GM18502 (cell line): Measurements from ENCODE around the gene MYL6B.

Experiments used
- ATAC-seq: cut with Tn5 transposase; IDR thresholded peaks from one replicate; pipeline ENCODE4 v1.9.1; 2021; ENCODE audit warnings: mild to moderate bottlenecking; ENCODE audit not compliant: unreplicated experiment, poor library complexity

The MYL6B gene

DNA sequence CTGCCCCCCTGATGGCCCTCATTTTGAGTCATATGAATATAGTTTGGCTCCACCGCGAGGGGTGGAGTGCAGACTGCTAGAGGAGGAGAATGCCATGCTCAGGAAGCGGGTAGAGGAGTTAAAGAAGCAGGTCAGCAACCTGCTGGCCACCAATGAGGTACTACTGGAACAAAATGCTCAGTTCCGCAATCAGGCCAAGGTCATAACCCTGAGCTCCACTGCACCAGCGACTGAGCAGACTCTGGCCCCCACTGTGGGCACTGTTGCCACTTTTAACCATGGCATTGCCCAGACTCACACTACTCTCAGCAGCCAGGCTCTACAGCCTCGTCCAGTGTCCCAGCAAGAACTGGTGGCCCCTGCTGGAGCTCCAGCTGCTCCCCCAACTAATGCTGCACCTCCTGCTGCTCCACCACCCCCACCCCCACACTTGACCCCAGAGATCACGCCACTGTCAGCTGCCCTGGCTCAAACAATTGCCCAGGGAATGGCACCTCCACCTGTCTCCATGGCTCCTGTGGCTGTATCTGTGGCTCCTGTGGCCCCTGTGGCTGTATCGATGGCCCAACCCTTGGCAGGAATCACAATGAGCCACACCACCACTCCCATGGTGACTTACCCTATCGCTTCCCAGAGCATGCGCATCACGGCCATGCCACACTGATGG lies 31.1 kb upstream of the MYL6B start:
- ATAC-seq, result no peak

DNA sequence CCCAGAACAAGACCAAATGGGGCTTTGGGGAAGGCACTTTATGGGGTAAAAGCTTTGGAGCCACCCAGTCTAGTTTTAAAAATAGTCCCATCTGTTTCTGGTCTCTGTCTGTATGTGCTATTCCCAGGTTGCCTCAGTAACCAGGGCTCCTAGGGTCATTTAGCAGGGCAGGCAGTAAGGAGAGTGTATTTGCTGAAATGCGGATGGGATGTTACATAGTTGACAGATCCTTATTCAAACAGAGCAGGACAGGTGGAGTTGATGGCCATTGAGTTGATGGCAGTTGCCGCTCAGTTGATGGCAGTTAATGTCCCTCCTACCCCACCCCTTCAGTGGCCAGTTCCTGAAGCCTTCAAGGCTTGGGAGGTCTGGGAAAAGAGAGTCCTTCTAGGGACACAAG lies 29.8 kb upstream of the MYL6B start:
- ATAC-seq, result no peak

DNA sequence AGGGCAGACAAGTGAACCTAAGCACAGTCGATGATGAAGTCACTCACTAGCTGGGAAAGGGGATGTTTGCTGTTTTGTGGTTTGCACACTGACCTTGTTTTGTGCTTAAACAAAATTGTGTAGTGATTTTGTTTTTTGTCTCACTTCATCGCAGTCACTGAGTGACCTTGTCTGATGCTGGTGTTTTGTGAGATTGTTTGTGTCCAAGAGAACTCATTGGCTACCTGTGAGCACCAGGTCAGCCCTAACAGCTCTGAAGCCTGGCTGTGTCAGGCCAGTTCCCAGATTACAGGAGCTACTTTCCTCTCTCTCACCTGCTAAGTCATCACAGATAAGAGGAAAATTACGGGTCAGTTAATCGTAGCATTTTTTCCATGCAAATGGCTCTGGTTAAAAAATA lies 28.3 kb upstream of the MYL6B start:
- ATAC-seq, result no peak

DNA sequence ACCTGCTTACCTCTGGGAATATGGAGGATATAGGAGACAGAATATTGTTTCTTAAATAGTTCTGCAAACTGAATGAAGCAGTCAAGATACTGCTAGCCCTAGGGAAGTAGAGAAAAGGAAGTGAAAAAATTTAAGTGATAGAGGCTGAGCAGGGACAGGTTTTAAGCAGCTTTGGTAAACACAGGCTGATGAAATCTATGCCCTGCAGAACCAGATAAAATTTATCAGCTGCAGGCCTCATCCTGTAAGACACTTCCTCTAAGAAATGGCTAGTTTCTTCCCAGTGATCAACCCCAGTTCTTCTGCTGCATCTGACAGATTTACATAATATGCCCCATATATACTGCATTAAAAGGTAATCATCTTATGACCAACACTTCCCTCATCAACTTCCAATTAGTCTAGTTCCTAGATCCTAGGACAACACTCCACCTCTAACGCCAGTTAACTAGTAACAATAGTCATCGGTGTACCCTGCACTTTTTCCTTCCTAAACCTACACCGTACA lies 25.6 kb upstream of the MYL6B start:
- no peak for ATAC-seq

DNA sequence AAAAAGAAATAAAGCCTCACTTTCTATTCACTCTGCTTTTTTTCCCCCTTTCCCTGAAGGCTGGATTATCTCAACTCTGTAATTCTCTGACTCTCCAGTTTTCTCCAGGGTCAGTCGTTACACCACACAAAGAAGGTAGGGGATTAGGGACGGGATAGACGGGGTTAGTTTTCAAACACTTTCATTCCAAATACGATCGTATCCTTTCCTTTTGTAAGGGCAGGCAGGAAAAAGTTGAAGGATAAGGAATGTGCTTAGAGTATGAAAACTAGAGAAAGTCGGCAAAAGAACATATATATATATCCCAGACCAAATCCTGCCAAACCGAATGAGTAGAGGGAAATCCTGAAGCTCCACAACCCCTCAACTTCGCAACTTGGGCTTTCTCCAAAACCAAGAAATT lies 24.9 kb upstream of the MYL6B start:
- no peak for ATAC-seq

DNA sequence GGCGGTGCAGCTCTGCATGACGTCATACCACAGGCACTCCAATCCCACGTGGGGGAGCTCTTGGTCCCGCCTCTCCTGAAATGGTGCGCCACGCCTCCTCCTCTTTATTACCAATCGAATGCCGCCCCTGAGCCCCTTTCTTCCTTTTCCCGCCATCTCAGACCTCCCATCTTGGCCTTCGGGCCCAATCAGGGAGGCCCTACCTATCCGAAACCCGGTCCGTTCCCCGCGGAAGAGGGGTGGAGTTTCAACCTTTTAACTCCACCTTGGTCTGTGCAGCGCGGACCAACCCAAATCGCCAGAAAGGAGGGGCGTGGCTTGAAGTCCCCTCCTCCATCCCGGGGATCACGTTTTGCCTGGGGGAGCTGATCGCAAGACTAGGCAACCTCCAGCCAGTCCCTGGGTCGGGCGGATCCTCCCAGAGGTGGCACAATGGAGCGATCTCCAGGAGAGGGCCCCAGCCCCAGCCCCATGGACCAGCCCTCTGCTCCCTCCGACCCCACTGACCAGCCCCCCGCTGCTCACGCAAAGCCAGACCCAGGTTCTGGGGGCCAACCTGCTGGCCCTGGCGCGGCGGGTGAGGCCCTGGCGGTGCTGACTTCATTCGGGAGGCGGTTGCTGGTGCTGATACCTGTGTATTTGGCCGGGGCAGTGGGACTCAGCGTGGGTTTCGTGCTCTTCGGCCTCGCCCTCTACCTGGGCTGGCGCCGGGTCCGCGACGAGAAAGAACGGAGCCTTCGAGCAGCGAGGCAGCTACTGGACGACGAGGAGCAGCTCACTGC lies 24.3 kb upstream of the MYL6B start, which contains the start of gene ESYT1:
TSS of gene ESYT1 (plus strand) at position 380 of the 782 bp plus-strand sequence. CDS start at position 433, 53 bp downstream.
- ATAC-seq, result peak; percentile 89

DNA sequence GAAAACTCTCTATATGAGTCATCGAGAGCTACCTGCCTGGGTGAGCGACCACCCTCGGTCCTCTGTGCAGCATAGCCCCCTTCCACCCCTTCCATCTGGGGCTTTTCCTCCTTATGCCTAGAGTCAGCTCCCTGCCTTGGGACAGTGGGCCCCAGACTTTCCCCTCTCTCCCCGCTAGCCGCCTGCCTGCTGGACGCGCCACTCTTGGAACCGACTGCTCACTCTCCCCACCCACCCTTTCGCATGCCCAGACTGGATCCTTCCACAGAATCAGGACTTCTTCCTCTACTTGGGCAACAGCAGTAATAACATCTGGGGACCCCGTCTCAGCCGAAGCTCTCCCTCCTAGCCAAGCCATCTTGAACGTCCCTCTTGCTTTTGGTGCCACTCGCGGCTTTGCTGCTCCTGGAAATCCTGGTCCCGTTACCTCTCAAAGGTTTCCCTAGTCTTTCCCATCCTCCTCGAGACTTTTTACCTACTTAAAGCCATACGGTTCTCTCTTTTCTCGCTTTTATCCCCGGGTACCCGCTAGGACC lies 23.6 kb upstream of the MYL6B start:
- no peak for ATAC-seq

DNA sequence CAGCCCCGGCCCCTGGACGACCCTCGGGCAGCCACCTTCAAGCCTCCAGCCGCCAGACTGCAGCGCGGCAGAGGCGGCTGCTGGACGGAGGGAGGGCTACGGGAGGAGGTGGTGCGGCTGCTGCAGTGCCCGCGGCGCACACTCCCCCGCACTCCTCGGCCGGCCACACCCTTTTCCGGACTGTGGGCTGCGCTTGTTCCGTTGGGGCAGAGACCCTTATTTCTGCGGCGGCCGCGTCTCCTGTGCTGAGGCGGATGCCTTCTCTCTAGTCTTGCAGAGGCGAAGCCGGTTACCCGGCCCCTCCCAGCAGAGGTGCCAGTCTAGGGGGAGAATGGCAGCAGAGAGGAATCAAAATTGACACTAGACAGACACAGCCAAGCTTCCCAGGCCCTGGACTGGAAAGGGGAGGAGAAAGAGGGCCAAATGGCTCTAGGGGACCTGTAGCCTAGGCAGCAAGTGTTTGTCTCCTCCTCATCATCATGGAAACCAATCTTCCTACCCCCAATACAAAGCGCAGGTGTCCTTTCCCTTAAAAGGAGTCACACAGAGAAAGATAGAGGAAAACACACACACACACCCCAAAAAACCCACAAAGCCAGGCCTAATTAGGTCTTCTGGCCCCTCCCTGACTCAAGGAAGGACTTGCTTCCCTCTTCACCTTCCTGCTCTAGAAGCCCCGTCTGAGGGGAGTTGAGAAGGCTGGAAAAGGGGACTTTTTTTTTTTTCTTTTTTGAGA lies 23.0 kb upstream of the MYL6B start:
- ATAC-seq, result peak; percentile 38

DNA sequence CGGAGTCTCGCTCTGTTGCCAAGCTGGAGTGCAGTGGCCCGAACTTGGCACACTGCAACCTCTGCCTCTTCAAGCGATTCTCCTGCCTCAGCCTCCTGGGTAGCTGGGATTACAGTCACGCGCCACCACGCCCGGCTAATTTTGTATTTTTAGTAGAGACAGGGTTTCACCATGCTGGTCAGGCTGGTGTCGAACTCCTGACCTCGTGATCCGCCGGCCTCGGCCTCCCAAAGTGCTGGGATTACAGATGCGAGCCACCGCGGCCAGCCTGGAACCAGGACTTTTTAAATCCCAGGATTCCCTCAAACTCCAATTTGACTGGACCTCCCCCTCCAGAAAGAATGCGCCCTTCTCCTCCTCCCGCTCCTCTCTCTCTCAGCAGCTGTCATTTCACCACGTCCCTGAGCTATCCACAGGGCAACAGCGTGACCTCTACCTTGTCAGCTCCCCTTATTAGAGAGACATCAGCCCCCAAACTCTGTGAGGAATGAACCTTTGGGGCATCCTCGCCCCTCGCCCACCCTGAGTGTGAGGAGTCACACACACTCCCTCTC lies 22.4 kb upstream of the MYL6B start:
- ATAC-seq, result no peak

DNA sequence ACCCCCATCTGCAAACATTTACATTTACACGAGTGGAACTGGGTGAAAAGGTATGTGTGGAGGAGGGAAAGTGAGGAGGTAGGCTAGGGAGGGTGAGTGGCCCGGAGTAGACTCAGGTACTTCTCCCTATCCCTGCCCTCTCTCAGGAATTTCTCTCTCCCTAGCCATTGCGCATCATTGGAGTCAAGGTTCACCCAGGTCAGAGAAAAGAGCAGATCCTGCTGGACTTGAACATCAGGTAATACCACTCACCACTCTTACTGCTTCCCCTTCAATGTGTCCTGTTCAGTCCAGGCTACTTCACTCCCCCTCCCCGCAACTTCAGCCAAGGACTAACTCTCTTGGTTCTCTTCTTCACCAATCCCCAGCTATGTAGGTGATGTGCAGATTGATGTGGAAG lies 21.5 kb upstream of the MYL6B start:
- no peak for ATAC-seq

DNA sequence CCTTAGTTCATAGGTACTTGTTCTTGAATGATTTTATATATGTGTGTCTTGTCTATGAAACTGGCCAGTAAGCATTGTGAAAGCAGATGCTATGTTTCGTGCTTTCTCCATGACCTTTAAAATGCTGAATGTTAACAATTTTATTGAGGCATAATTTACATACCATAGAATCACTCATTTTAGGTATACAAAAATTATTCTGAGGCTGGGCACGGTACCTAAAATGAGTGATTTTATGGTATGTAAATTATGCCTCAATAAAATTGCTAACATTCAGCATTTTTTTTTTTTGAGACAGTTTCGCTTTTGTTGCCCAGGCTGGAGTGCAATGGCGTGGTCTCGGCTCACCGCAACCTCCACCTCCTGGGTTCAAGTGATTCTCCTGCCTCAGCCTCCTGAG lies 17.5 kb upstream of the MYL6B start:
- no peak for ATAC-seq

DNA sequence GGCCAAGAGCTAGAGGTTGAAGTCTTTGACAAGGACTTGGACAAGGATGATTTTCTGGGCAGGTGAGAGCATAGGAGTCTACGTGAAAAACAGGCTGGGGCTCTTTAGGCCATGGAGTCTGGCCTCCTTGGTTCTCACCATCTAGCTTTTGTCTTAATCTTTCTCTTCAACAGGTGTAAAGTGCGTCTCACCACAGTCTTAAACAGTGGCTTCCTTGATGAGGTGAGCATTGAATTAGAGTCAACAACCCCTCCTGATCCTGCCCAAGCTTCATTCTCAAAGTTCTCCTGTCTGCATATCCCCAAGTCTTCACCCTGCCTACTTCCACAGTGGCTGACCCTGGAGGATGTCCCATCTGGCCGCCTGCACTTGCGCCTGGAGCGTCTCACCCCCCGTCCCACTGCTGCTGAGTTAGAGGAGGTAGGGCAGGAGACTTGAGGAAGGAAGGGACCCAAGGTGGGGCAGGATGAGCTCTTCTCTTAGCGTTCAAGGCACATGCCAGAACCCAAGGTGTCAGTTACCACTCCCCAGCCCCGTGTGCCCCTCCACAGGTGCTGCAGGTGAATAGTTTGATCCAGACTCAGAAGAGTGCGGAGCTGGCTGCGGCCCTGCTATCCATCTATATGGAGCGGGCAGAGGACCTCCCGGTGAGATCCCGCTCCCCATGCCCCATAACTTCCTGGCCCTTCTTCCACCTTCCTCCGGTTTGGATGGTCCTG lies 14.4 kb upstream of the MYL6B start:
- ATAC-seq, result no peak

DNA sequence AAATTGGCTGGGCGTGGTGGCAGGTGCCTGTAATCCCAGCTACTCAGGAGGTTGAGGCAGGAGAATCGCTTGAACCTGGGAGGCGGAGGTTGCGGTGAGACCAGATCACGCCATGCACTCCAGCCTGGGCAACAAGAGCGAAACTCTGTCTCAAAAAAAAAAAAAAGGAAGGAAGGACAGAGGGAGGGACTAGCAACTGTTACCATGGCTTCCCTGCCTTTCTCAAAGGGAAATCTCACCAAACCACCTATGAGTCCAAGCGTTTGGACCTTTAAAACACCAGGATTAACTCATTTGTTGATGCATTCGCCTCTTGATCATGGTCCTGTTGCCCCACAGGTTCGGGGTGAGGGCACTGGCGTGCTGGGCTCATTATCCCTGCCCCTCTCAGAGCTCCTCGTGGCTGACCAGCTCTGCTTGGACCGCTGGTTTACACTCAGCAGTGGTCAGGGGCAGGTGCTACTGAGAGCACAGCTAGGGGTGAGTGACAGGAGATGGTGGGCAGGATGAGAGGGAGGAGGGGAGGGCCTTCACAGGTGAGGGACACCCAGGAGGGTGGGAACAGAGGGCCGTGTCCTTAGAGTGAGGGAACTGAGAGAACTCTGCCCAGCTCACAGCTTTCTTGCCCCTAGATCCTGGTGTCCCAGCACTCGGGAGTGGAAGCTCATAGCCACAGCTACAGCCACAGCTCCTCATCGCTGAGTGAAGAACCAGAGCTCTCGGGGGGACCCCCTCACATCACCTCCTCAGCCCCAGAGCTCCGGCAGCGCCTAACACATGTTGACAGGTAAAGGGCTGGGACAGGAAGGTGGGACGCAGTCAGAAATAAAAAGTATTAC lies 10.2 kb upstream of the MYL6B start:
- ATAC-seq, result no peak

DNA sequence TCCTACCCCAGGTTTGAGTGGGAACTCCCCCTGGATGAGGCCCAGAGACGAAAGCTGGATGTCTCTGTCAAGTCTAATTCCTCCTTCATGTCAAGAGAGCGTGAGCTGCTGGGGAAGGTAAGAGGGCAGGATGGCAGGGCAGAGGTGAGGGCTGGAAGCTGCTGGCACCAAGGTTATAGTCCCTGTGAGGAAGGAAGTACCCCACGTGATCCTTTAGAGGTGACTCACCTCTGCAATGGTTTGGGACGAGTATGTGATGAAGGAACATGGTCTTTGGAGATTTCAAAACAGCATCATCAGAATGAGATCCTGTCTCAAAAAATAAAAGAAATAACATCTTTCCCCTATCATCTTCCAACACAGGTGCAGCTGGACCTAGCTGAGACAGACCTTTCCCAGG lies 9.2 kb upstream of the MYL6B start:
- ATAC-seq, result no peak

DNA sequence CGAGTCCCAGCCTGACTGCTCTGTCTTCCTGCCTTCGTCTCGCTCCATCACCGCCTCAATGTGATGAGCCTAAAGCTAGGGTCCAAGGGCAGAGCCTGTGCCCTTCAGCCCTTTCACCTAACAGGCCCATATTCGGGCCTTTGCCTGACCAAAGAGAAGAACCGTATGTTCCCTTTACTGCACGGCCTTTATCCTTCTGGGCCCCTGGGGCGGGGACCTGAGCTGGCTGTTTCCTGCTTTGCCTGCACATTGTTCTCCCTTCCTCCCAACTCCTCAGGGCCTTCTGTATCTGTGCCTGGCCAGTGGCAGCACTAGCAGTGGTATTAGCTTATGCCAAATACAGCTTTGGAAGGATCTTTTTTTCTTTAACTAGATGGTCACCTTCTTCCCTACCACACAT lies 8.5 kb upstream of the MYL6B start:
- ATAC-seq, result no peak

DNA sequence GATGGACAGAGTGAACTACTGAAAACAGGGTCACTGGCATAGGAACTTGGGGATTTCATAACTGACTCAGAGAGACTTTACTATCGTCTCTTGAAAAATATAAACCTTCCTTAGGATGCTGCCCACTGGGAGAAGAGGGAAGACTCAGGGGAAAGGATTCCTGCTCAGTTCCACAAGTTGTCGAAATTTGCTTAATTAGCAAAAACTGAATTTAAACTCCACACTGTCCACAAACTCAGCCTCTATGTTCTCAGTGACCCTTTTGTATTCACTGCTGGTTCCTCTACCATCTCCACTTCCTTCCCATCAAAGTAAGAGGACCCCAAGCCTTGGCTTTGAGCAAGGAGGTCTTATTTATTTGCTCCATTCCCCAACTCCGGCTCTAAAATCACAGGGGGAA lies 7.2 kb upstream of the MYL6B start:
- ATAC-seq, result no peak

DNA sequence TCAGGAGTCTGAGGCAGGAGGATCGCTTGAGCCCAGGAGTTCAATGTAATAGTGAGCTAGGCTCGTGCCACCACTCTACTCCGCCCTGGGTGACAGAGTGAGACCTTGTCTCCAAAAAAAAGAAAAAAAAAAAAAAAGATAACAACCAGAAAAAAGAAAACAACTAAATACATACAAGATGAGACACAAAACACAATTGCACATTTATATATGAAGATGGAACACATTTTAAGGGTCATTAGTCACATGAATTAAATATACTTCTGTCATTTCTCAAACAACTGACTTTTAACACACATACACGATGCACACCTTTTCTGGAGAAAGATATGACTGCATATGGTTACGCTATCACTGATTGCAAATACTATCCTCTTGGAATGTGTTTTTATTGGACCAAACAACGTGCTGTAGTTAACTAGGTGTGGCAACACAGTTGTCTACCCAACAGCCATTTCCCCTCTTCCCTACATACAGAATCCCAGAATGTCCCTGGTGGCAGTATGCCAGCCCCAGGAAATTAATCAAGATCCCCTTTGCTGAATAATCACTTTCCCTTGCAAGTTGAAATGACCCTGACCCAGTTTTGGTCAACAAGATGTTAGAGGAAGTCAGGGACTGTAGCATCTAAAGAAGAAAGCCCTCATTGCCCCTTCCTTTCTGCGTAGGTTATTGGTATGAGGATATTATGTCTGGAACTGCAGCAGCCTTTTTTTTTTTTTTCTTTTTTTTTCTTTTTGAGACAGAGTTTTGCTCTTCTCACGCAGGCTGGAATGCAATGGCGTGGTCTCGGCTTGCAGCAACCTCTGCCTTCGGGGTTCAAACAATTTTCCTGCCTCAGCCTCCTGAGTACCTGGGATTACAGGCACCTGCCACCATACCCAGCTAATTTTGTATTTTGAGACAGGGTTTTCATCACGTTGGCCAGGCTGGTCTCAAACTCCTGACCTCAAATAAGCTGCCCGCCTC lies 5.6 kb upstream of the MYL6B start:
- no peak for ATAC-seq

DNA sequence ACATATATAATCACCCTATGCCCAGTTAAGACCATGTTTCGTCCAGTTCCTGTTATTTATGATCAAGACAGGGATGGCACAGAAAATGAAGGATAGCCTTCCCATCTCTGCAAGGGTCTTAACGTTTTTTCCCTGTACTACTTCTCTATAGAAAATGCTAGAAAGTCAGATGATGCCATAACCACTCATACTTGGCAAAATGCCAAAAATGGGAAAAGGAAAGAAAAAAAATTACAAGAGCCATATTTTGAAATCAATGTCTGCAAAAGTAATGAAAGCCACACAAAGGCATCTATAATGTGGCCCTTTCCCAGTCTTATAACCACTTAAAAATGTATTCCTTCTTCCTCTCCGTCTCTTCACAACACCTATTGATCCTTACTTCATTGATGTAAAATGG lies 1.8 kb upstream of the MYL6B start:
- ATAC-seq, result no peak
